HCEC 1CT (cell line): ENCODE results near the gene GPR142.

ENCODE experiments used
- DNase-seq: peaks from one replicate; pipeline ENCODE4 v3.0.0-alpha.2; 2017

GPR142 gene

GRCh38 chr17:74367206-74367605 is at the start of gene GPR142:
Gene GPR142 (plus strand): TSS chr17:74367506. CDS start chr17:74369541, 2,035 bp downstream.
- no peak for DNase-seq

- DNase-seq, result no peak
These were observed 48.9 kb upstream of the GPR142 start for GRCh38 chr17:74318391-74318790.

GRCh38 chr17:74324521-74324920 is 42.8 kb upstream of the GPR142 start:
- DNase-seq, result no peak

GRCh38 chr17:74325376-74325742 is 41.9 kb upstream of the GPR142 start:
- DNase-seq, result no peak

GRCh38 chr17:74325743-74326379 is 41.4 kb upstream of the GPR142 start, which contains the start of gene KIF19:
Gene KIF19 (plus strand): TSS chr17:74326226. CDS start chr17:74326350, 124 bp downstream.
- DNase-seq, result no peak

- DNase-seq, result no peak
These were observed 40.8 kb upstream of the GPR142 start for GRCh38 chr17:74326506-74326905.

GRCh38 chr17:74328487-74328886 is 38.8 kb upstream of the GPR142 start:
- no peak for DNase-seq

- DNase-seq, result no peak
These were observed 37.9 kb upstream of the GPR142 start for GRCh38 chr17:74329378-74329777.

GRCh38 chr17:74330446-74330845 is 36.9 kb upstream of the GPR142 start:
- DNase-seq, result no peak

GRCh38 chr17:74332017-74332650 is 35.2 kb upstream of the GPR142 start:
- DNase-seq, result no peak

- DNase-seq, result no peak
These were observed 34.5 kb upstream of the GPR142 start for GRCh38 chr17:74332763-74333283.

- no peak for DNase-seq
These were observed 32.8 kb upstream of the GPR142 start for GRCh38 chr17:74334393-74335039.

- no peak for DNase-seq
These were observed 31.7 kb upstream of the GPR142 start for GRCh38 chr17:74335529-74336062.

GRCh38 chr17:74336307-74336706 is 31.0 kb upstream of the GPR142 start:
- no peak for DNase-seq

- no peak for DNase-seq
These were observed 29.3 kb upstream of the GPR142 start for GRCh38 chr17:74337834-74338500.

- DNase-seq, result no peak
These were observed 27.6 kb upstream of the GPR142 start for GRCh38 chr17:74339537-74340195.

- no peak for DNase-seq
These were observed 26.8 kb upstream of the GPR142 start for GRCh38 chr17:74340470-74341023.

- DNase-seq, result no peak
These were observed 25.1 kb upstream of the GPR142 start for GRCh38 chr17:74342224-74342623.

GRCh38 chr17:74343121-74343520 is 24.2 kb upstream of the GPR142 start:
- no peak for DNase-seq

- no peak for DNase-seq
These were observed 23.6 kb upstream of the GPR142 start for GRCh38 chr17:74343526-74344284.

GRCh38 chr17:74344658-74345057 is 22.6 kb upstream of the GPR142 start:
- DNase-seq, result no peak
